ENCODE data around the gene HCFC1R1.

GRCh38 chr16:3051009-3051408, 27.3 kb upstream of the HCFC1R1 start:
- TF ChIP-seq POLR2A (IDR thresholded peaks at IDR 0.05; ENCODE audit: low read length) (no peak), GATA1 (IDR thresholded peaks at IDR 0.05; ENCODE audit: low read depth, low read length) (no peak)
